NCI-H146 treated with DMSO at 0.1 percent for 48 hours (cell line): Measurements from ENCODE around the gene PLS3.
"Not testable (repeated sequence)": the region's sequence is repeated elsewhere in the genome, so short reads cannot be mapped to it uniquely, and the experiment has no call there.

ENCODE experiments used
- DNase-seq: peaks from one replicate; lab custom pipeline; 2025; ENCODE audit not compliant: unreplicated experiment; lab: John Stamatoyannopoulos, UW

PLS3 gene

DNA sequence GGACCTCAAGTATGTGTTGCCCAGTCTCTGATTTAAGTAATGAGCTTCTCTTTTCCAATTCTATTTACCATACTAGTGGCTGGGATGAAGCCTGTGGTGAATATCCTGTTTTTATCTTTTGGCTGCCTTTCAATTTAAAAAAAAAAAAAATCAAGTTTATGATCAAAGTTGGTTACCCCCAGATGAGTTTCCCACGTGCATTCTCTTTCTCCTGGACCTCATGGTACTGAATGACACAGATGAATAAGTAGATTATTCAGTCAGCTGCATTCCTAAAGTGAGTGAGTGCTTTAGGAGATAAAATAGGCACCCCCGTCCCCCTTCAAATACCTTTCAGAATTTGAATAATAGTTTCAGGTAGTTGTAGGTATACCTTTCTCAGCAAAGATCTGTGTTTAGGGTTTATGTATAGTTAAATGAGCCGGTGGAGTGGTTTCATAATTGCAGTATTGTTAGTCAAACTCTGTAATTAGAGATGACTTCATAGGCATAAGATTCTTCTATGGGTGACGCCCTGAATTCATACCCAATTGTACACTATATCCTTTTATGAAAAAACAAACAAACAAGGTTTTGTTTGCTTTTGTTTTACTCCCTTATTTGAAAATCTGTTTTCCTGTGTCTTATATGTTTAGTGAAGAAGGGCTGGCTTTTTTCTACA lies 41.9 kb downstream of the PLS3 start:
- no peak for DNase-seq

GRCh38 chrX:115603534-115604074 lies 42.6 kb downstream of the PLS3 start:
- DNase-seq: no peak

- no peak for DNase-seq
Observed at GRCh38 chrX:115606861-115607260, 45.9 kb downstream of the PLS3 start.

GRCh38 chrX:115609621-115610020 lies 48.6 kb downstream of the PLS3 start:
- DNase-seq: no peak

DNA sequence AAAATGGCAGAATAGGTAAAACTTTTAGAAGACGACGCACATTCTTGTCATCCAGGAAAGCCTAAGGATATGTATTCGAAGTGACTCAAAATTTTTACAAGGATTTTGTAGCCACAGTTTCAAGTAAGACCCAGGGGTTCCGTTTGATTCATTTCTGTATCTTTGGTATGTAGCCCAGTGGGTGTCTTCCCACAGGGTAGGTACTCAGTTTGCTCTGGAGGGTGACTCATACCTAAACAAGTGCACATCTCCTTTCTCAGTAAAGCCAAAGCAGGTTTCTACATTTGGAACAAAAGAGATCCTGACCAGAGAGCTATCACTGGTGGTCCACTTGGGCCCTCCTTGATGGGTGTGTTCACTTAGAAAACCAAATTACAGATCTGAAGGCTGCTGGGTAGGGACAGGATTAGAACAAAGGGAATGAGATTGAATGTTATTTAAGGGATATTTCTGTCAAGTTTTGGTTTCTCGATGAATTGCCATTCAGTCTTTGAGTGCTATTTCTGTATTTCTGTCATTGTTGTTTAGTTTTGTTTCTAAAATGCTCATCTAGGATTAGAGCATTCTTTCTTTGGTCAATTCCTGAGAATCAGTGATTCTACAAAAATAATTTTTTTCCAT lies 56.1 kb downstream of the PLS3 start:
- no peak for DNase-seq

- DNase-seq: no peak
Observed at GRCh38 chrX:115622534-115622933, 61.6 kb downstream of the PLS3 start.

DNA sequence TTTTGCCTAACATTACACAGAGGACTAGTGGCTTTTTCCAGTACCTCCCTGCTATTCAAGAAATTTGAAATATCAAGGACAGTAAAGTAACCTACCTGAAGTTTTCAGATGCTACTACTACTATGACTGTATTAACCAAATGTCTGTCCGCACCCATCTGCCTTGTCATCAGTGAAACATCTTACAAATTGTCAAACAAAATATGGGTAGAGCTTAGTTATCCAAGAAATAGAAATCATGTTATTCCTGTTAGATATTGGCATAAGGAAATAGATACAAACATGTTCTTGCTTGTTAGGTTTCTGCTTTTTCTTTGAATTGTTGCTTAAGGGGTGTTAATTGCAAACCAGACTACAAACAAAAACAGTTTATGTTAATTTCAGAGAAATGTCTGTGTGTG lies 63.9 kb downstream of the PLS3 start:
- no peak for DNase-seq

DNA sequence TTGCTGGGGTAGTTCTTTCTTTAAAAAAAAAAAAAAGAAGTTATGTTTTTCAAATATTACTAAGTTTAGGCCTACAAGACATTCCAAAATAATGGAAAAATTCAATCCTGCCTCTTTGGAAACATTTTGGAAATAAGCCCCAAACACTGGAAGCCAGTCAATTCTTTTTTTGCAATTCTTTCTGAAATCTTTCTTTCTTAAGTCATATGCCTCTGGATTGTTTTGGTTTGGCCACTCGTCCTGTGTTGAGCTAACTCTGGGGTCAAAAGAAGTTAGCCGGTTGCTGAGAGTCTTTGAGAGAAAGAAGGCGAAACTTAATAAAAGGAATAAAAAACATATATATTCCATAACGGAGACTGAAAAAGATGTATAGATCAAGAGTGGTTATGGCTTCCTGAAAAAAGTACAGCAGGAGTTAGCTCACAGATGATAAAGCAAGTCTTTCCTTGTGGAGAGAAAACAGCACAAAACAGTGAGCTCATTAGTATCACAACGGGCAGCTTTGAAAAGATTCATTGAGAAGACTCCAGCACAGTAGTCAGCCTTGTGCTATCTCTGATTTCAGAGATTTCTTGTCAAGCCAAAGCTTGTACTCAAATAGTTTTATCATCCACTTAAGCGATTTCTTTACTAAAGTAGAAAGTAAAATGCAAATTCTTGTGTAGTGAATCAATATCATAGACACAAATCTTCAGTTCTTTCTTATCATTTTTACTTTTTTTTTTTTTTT lies 64.8 kb downstream of the PLS3 start:
- DNase-seq: no peak

DNA sequence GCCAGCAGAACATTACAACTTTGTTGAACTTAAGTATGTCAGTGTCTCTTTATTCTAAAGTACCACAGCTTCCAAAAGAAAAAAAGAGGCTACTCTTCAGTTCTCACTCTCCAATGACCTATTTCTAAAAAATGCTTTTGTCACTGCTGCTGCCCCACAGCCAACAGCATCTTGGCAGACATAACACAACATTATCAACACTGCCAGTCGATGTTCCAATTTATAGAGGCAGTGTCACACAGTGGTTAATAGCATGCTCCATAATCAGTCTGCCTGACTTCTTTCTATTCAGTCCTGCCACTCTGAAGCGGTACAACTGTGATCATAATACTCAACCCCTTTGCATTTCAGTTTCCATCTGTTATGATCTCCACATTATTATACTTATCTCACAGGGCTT lies 69.2 kb downstream of the PLS3 start:
- DNase-seq: no peak

- no peak for DNase-seq
Observed at GRCh38 chrX:115632455-115632854, 71.5 kb downstream of the PLS3 start.

- DNase-seq: not testable (repeated sequence)
Observed at GRCh38 chrX:115633397-115633796, 72.4 kb downstream of the PLS3 start.

GRCh38 chrX:115639334-115639880 lies 78.4 kb downstream of the PLS3 start:
- no peak for DNase-seq

GRCh38 chrX:115642311-115642710 lies 81.3 kb downstream of the PLS3 start:
- DNase-seq: no peak

- peak; percentile 13 for DNase-seq
Observed at GRCh38 chrX:115642895-115643530, 82.0 kb downstream of the PLS3 start.

DNA sequence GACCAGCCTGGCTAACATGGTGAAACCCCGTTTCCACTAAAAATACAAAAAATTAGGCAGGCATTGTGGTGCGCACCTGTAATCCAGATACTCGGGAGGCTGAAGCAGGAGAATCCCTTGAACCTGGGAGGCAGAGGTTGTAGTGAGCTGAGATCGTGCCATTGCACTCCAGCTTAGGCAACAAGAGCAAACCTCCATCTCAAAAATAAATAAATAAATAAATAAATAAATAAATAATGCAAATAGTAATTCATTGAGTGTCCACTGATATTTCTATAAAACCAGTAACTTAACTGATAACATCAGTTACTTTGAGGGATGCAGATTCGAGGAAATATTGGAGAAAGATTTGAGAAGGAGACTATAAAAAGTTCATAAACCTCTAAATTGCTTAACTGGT lies 83.4 kb downstream of the PLS3 start:
- not testable (repeated sequence) for DNase-seq

- DNase-seq: no peak
Observed at GRCh38 chrX:115649461-115650063, 88.6 kb downstream of the PLS3 start.

- peak; percentile 4 for DNase-seq
Observed at GRCh38 chrX:115650449-115650848, 89.5 kb downstream of the PLS3 start.

DNA sequence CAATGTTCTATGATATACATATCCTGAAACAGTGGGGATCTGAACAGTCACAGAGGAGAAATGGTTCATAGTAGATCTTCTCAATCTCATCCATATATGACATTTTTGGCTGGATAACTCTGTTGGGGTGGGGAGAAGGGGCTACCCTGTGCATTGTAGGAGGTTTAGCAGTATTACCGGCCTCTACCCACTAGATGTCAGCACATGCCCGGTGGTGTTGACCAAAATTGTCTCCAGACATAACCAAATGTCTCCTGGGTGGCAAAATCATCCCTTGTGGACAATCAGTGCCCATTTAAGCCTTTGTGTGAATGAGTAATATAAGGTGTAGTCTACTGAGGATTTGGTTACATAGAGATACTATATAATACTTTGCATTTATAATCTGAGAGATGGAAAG lies 89.9 kb downstream of the PLS3 start:
- DNase-seq: peak; percentile 37

DNA sequence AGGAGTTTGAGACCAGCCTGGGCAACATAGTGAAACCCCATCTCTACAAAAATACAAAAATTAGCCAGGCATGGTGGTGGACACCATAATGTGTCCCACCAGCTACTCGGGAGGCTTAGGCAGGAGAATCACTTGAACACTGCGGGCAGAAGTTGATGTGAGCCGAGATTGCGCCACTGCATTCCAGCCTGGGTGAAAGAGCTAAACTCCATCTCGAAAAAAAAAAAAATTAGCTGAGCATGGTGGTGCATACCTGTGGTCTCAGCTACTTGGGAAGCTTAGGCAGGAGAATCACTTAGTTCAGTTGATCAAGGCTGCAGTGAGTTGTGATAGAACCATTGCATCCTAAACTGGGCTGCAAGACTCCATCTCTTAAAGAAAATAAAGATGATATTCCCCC lies 91.2 kb downstream of the PLS3 start:
- no peak for DNase-seq

DNA sequence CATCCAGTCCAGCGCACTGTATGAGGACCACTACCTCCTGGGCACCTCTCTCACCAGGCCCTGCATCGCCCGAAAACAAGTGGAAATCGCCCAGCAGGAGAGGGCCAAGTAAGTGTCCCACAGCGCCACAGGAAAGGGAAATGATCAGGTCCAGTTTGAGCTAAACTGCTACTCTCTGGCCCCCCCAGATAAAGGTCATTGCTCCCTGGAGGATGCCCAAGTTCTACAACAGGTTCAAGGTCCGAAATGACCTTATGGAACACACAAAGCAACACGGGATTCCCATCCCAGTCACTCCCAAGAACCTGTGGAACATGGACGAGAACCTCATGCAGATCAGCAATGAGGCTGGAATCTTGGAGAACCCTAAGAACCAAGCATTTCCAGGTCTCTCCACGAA lies 104.1 kb downstream of the PLS3 start:
- DNase-seq: no peak

DNA sequence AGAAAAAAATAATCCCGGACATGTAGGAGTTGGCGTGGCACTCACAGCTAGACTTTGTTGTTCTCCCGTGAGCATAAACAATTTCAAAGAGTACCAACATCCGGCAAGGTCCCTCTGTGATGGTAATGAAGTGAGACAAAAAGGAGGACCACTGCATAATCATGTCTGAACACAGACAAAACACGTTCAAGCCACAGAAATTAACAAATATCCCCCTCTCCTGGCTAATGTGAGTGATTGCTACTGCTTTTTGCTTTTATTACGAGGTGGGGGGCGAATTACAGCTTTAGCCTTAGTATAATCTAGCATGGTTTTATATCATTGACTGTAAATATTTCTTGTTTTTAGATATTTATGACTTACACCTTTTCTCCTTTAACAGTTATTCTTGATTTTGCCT lies 118.5 kb downstream of the PLS3 start:
- DNase-seq: peak; percentile 56
